Activated CD4-positive, alpha-beta T cell treated with anti-CD3 and anti-CD28 coated beads, Interleukin-2, amount 10 ng/mL, durations not matched to agents 7 days and 5 days (primary cell): ENCODE results near the gene MOCS3. TPM values are rescaled to one million over a fixed set of nuclear protein-coding genes. Genes with fewer than 3 reads are reported as not detected.

Experiments
- CTCF ChIA-PET: fragments of 350-600 bp; sonication (Branson Sonifier 250); formaldehyde crosslinking; loops from one replicate; lab custom pipeline; 2021; ENCODE audit warnings: antibody characterized with exemption; lab: Charles Lee
- POLR2A ChIA-PET: fragments of 350-600 bp; sonication (Branson Sonifier 250); formaldehyde crosslinking; loops from one replicate; lab custom pipeline; 2021; ENCODE audit warnings: antibody characterized with exemption; lab: Charles Lee
- DNase-seq: peaks from one replicate; pipeline ENCODE4 v3.0.0-alpha.2; 2020
- H3K27ac Mint-ChIP-seq: one replicate; pipeline ENCODE4 v1.8.0; 2021; ENCODE audit warnings: mild to moderate bottlenecking, moderate library complexity, mixed read lengths
- H3K27me3 Mint-ChIP-seq: one replicate; pipeline ENCODE4 v1.8.0; 2021; ENCODE audit warnings: mixed read lengths
- H3K36me3 Mint-ChIP-seq: one replicate; pipeline ENCODE4 v1.8.0; 2021; ENCODE audit warnings: low read depth, mixed read lengths
- H3K4me1 Mint-ChIP-seq: one replicate; pipeline ENCODE4 v1.8.0; 2021; ENCODE audit warnings: mixed read lengths
- H3K4me3 Mint-ChIP-seq: one replicate; pipeline ENCODE4 v1.8.0; 2021; ENCODE audit warnings: mild to moderate bottlenecking, moderate library complexity, mixed read lengths
- H3K9me3 Mint-ChIP-seq: one replicate; pipeline ENCODE4 v1.8.0; 2021; ENCODE audit warnings: mixed read lengths
- total RNA-seq, 2 experiments: library from RNA; stranded (reverse); gene quantifications; one replicate each; pipeline ENCODE4 v1.2.3, GENCODE V29; 2021

Gene MOCS3
- total RNA-seq, 2 experiments from 2014 or later = 4.2 to 5.1 TPM

DNA sequence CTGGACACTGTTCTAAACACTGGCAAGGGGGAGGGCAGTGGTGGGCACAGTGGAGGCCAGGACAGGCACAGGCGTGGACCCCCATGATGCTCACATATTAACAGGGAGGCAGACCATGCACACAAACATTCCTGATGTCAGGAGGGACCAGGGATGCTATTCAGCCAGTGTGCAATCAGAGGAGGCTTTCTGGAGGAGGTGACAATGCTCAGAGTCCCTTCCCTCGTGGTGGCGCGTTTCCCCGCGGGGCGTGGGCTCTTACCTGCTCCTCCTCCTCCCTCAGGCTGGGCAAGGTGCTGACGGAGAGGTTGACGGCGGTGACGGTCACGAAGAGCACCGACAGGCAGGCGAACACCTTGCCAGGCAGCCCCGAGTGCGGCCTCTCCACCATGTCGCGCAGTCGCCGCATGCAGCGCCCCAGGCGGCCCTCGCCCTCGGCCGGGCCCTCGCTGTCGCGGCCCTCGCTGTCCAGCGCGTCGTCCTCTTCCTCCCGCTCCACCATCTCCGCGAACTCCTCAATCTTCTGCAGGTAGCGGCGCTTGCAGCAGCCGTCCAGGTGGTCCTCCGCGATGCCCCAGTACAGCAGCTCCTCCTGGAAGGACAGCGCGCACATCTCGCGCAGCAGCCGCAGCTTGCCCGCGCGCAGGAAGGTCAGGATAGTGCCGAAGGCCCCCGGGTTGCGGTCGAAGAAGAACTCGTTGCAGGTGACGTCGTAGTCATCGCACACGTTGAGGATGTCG lies 50.9 kb downstream of the MOCS3 start:
- CTCF ChIA-PET = no interaction called here
- Mint-ChIP-seq H3K36me3 (no peaks in the 10 kb centered on the region), H3K27me3 (peaks cover 4% of the 10 kb centered on the region), H3K4me1 (no peaks in the 10 kb centered on the region), H3K9me3 (no peaks in the 10 kb centered on the region), H3K27ac (no peak overlapping the region), H3K4me3 (no peak overlapping the region)
- DNase-seq = no peak
- POLR2A ChIA-PET = no interaction called here

DNA sequence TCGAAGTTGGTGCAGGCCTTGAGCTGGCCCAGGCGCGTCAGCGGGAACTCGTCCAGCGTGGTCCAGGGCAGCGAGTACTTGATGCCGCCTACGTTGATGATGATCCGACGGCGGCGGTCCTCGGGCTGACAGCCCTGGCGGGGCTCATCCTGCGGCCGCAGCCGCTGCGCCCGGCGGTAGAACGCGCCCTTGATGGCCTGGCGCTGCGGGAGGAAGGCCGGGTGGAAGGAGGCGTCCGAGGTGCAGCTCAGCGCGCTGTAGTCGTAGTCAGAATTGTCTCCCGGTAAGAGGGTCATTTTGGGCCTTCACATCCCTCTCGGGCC lies 51.4 kb downstream of the MOCS3 start:
- CTCF ChIA-PET = no interaction called here
- DNase-seq = no peak
- no peak overlapping the region for H3K4me3 Mint-ChIP-seq
- POLR2A ChIA-PET = no interaction called here
- no peak overlapping the region for H3K27ac Mint-ChIP-seq
- no peaks in the 10 kb centered on the region for H3K4me1 Mint-ChIP-seq
- no peaks in the 10 kb centered on the region for H3K9me3 Mint-ChIP-seq
- no peaks in the 10 kb centered on the region for H3K36me3 Mint-ChIP-seq
- H3K27me3 Mint-ChIP-seq = peaks cover 4% of the 10 kb centered on the region

DNA sequence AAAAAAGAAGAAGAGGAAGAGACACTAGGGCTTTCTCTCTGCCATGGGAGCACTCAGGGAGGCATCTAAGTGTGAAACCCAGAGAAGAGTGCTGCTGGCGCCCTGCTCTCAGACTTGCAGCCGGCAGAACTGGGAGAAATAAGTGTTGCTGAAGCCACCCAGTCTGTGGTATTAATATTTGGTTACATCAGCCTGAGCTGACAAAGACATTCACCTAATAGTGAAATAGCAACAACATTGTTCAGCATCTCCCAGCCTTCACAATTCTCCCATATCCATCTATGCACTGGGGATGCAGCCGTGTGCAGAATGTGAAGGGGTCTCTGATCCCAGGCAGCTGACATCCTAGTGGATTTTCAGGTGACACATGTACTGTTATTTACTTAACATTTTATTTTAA lies 52.3 kb downstream of the MOCS3 start:
- POLR2A ChIA-PET = no interaction called here
- no peaks in the 10 kb centered on the region for H3K36me3 Mint-ChIP-seq
- DNase-seq = no peak
- H3K27ac Mint-ChIP-seq = no peak overlapping the region
- CTCF ChIA-PET = interaction anchor here (1.1 kb wide), 1 partner anchor 23 kb away, joined by 3 read pairs; no protein-coding TSS in a partner anchor
- H3K4me3 Mint-ChIP-seq = no peak overlapping the region
- H3K4me1 Mint-ChIP-seq = no peaks in the 10 kb centered on the region
- H3K9me3 Mint-ChIP-seq = no peaks in the 10 kb centered on the region
- peaks cover 4% of the 10 kb centered on the region for H3K27me3 Mint-ChIP-seq

DNA sequence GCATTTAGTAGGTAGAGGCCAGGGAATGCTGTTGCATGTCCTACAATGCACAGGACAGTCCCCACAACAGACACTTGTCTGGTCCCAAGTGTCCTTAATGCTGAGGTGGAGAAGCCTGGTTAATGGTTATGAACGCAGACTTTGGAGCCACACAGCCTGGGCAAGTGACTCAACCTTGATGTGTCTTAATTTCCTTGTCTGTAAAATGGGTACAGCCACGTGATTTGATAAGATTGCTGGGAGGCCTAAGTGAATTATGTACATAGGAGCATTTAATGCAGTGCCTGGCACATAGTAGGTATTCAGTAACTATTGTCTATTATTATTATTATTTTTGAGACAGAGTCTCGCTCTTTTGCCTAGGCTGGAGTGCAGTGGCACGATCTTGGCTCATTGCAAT lies 52.9 kb downstream of the MOCS3 start:
- H3K27ac Mint-ChIP-seq = no peak overlapping the region
- H3K27me3 Mint-ChIP-seq = peaks cover 4% of the 10 kb centered on the region
- H3K9me3 Mint-ChIP-seq = no peaks in the 10 kb centered on the region
- CTCF ChIA-PET = interaction anchor here (1.1 kb wide), 1 partner anchor 24 kb away, joined by 3 read pairs; no protein-coding TSS in a partner anchor
- H3K36me3 Mint-ChIP-seq = no peaks in the 10 kb centered on the region
- H3K4me3 Mint-ChIP-seq = no peak overlapping the region
- DNase-seq = no peak
- POLR2A ChIA-PET = no interaction called here
- no peaks in the 10 kb centered on the region for H3K4me1 Mint-ChIP-seq

DNA sequence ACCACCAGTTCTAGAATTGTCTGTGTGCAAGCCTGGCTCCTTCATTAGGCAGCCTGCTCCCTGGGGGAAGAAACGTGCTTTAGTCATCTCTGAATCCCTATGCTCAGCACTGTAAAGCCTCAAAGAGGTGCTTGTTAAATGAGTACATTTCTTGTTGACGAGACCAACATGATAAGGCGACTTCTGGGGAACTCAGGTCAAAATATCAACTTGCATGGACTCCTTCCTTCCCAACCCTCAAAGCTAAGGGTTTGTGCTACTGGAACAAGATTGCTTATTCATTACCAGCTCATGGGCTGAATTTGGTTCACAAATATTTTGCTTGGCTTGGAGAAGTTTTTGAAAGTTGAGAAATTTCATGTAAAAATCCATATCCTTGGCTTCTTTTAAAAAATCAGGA lies 53.7 kb downstream of the MOCS3 start:
- Mint-ChIP-seq H3K36me3 (no peaks in the 10 kb centered on the region), H3K4me3 (no peak overlapping the region), H3K27ac (no peak overlapping the region), H3K27me3 (peaks cover 4% of the 10 kb centered on the region), H3K9me3 (no peaks in the 10 kb centered on the region), H3K4me1 (no peaks in the 10 kb centered on the region)
- ChIA-PET CTCF (no interaction called here), POLR2A (no interaction called here)
- DNase-seq = no peak

Other genes starting within 250 kb of the MOCS3 start
- 1 to 10 TPM; 4.2 to 4.4 TPM for gene PARD6B, start 227.2 kb upstream of the MOCS3 start, total RNA-seq
- 10 to 100 TPM in 1 of 2 experiments, 1 to 10 TPM in 1; 7.4 to 10.6 TPM for gene BCAS4, start 163.8 kb upstream of the MOCS3 start, total RNA-seq
- 10 to 100 TPM; 70.7 to 90.4 TPM for gene ADNP, start 27.4 kb upstream of the MOCS3 start, total RNA-seq
- 10 to 100 TPM; 45.6 to 46.2 TPM for gene DPM1, start 286 bp upstream of the MOCS3 start, total RNA-seq
- gene KCNG1, start 64.3 kb downstream of the MOCS3 start, total RNA-seq = not detected